Karpas-422 (cell line): ENCODE data around the gene MTPN. TPM values are rescaled to one million over a fixed set of nuclear protein-coding genes. Genes with fewer than 3 reads are reported as not detected.

Experiments used
- DNase-seq: peaks from one replicate; pipeline ENCODE4 v3.0.0-alpha.2; 2015
- H2AFZ ChIP-seq: fragments of 200-600 bp; sonication (generic); 2 replicates; pipeline ENCODE4 v1.6.1; 2014; ENCODE audit warnings: antibody characterized with exemption, low read length, mixed read lengths
- H3K27ac ChIP-seq: fragments of 200-600 bp; sonication (generic); 2 replicates; pipeline ENCODE4 v1.5.1; 2014; ENCODE audit warnings: mild to moderate bottlenecking, low read length, moderate library complexity
- H3K27me3 ChIP-seq: fragments of 200-600 bp; sonication (generic); 2 replicates; pipeline ENCODE4 v1.6.1; 2014; ENCODE audit warnings: low read length, mixed read lengths
- H3K36me3 ChIP-seq: fragments of 200-600 bp; sonication (generic); 2 replicates; pipeline ENCODE4 v1.6.1; 2014; ENCODE audit warnings: low read length, mixed read lengths; ENCODE audit not compliant: insufficient read depth
- H3K4me1 ChIP-seq: fragments of 200-600 bp; sonication (generic); 2 replicates; pipeline ENCODE4 v1.6.1; 2014; ENCODE audit warnings: mild to moderate bottlenecking, low read length, mixed read lengths
- H3K4me2 ChIP-seq: fragments of 200-600 bp; sonication (generic); 2 replicates; pipeline ENCODE4 v1.6.1; 2014; ENCODE audit warnings: low read length, low read depth, mild to moderate bottlenecking; ENCODE audit not compliant: poor library complexity, severe bottlenecking
- H3K4me3 ChIP-seq: fragments of 200-600 bp; sonication (generic); 2 replicates; pipeline ENCODE4 v1.5.1; 2014; ENCODE audit warnings: mild to moderate bottlenecking, antibody characterized with exemption, low read length, mixed read lengths
- H3K79me2 ChIP-seq: fragments of 200-600 bp; sonication (generic); 2 replicates; pipeline ENCODE4 v1.6.1; 2014; ENCODE audit warnings: mild to moderate bottlenecking, low read length, mixed read lengths
- H3K9ac ChIP-seq: fragments of 200-600 bp; sonication (generic); 2 replicates; pipeline ENCODE4 v1.6.0; 2014; ENCODE audit warnings: low read length
- H3K9me2 ChIP-seq: fragments of 200-600 bp; sonication (generic), shearing (Covaris generic); replicated peaks from 2 replicates; pipeline ENCODE4 v1.6.0; 2014; ENCODE audit warnings: mild to moderate bottlenecking, low read length, moderate library complexity; ENCODE audit not compliant: insufficient read depth
- H3K9me3 ChIP-seq: fragments of 300-700, 200-600 bp; sonication (generic); 2 replicates; pipeline ENCODE4 v1.6.1; 2014; ENCODE audit warnings: low read length, mixed read lengths
- H4K20me1 ChIP-seq: fragments of 200-600 bp; sonication (generic); 2 replicates; pipeline ENCODE4 v1.6.1; 2014; ENCODE audit warnings: mild to moderate bottlenecking, antibody characterized with exemption, low read length, low read depth; ENCODE audit not compliant: insufficient read depth
- total RNA-seq: library from RNA; depleted of rRNA; stranded (reverse); fragments of >200 nt; shearing (Covaris generic); gene quantifications from 2 replicates; pipeline ENCODE4 v1.2.3, GENCODE V29; 2014; ENCODE audit warnings: low replicate concordance

Gene MTPN
- total RNA-seq, 1 experiment from 2014 or later = 140 TPM

DNA sequence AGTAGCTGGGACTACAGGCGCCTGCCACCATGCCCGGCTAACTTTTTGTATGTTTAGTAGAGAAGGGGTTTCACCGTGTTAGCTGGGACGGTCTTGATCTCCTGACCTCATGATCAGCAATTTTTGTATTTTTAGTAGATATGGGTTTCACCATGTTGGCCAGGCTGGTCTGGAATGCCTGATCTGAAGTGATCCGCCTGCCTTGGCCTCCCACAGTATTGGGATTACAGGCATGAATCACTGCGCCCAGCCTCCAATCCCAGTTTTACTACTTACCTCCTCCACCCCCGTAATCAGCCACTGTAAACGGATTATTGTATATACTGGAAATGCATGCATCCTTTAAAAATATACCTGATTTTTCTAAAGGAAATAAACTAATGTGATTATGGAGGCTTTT is 35.1 kb upstream of the MTPN start:
- Histone ChIP-seq H3K79me2 (no peaks in the 10 kb centered on the region), H3K27ac (no peak overlapping the region), H2AFZ (no peak overlapping the region), H3K36me3 (no peaks in the 10 kb centered on the region), H4K20me1 (no peaks in the 10 kb centered on the region), H3K4me3 (no peak overlapping the region), H3K4me1 (no peaks in the 10 kb centered on the region), H3K27me3 (no peaks in the 10 kb centered on the region), H3K9ac (no peak overlapping the region), H3K9me2 (no peaks in the 10 kb centered on the region), H3K9me3 (no peaks in the 10 kb centered on the region), H3K4me2 (no peak overlapping the region)
- no peak for DNase-seq

DNA sequence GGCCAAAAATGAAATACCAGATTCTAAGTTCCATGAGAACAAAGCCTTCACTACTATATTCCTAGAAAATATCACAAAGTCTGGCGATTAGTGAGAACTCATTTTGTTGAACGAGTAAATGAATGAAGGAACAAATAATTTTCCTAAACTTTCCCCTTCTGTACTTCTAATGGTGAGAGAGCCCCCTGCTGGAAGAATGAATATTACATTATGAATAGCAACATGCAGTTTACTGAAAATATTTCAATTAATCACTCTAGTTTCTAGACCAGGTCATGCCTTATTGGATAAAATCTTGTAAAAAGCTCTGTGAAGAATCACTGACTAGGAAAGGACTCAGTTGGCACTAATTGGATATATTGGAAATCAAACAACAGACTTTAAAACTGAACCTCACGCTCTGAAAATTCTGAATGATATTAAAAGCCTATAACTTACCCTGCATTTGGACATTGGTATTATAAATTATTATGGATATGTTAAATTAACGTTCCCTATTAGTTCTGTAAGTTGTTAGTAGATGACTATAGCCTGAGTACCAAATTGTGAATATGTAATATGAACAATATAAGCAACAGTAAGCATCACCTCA is 32.4 kb upstream of the MTPN start:
- Histone ChIP-seq H3K4me3 (no peak overlapping the region), H3K4me1 (no peaks in the 10 kb centered on the region), H3K27me3 (no peaks in the 10 kb centered on the region)

GRCh38 chr7:136006208-136006607 is 29.0 kb upstream of the MTPN start:
- no peak for DNase-seq
- Histone ChIP-seq H3K9ac (no peak overlapping the region), H3K4me1 (no peaks in the 10 kb centered on the region), H3K9me2 (no peaks in the 10 kb centered on the region), H3K36me3 (no peaks in the 10 kb centered on the region), H3K27me3 (no peaks in the 10 kb centered on the region), H3K79me2 (no peaks in the 10 kb centered on the region), H3K9me3 (no peaks in the 10 kb centered on the region), H2AFZ (no peak overlapping the region), H3K27ac (no peak overlapping the region), H3K4me3 (no peak overlapping the region), H3K4me2 (no peak overlapping the region), H4K20me1 (no peaks in the 10 kb centered on the region)

More for the DNA sequence above, 32.4 kb upstream of the MTPN start:
- Histone ChIP-seq H3K9me3 (no peaks in the 10 kb centered on the region), H4K20me1 (no peaks in the 10 kb centered on the region), H3K79me2 (no peaks in the 10 kb centered on the region), H3K36me3 (no peaks in the 10 kb centered on the region), H2AFZ (no peak overlapping the region), H3K27ac (no peak overlapping the region), H3K4me2 (no peak overlapping the region), H3K9me2 (no peaks in the 10 kb centered on the region), H3K9ac (no peak overlapping the region)
- peak; percentile 84 for DNase-seq

DNA sequence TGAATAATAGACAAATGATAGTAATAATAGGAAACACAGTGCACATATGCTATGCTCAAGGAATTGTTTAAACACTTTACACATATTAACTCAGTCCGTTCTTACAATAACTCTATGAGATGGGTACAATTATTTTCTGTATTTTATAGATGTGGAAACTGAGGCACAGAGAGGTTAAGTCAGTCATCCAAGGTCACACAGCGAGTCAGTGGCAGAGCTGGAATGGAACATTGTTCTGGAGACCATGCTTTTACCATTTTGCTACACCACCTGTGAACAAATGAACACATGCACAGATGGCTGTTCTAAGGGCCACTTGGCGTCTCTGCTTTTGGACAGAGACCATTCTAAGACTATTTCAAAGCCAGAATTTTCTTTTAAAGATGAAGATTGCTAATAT is 26.9 kb upstream of the MTPN start:
- DNase-seq = no peak
- no peak overlapping the region for H3K4me3 ChIP-seq
- H3K9me2 ChIP-seq = no peaks in the 10 kb centered on the region
- H3K9me3 ChIP-seq = no peaks in the 10 kb centered on the region
- H3K9ac ChIP-seq = no peak overlapping the region
- H3K27ac ChIP-seq = no peak overlapping the region
- no peaks in the 10 kb centered on the region for H3K4me1 ChIP-seq
- H3K4me2 ChIP-seq = no peak overlapping the region
- no peaks in the 10 kb centered on the region for H3K79me2 ChIP-seq
- no peaks in the 10 kb centered on the region for H3K27me3 ChIP-seq
- no peak overlapping the region for H2AFZ ChIP-seq
- H3K36me3 ChIP-seq = no peaks in the 10 kb centered on the region
- H4K20me1 ChIP-seq = no peaks in the 10 kb centered on the region

DNA sequence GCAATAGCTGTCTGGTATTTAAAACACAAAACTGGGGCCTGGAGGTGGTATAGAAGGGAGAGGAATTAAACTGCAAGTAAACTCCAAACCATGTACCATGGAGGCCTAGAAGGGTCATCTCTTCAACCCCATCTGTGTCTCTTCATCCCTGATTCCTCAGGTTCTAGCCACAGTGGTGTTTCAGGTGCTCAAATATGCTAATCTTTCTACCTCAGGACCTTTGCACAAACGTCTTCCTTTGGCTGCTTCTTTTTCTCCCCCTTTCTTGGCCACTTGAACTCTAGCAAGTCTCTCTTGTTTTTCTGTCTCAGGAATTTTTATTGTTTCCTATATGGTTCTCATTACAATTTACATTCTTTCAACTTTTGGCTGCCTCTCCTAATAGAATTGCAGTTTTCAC is 25.6 kb upstream of the MTPN start:
- H3K4me3 ChIP-seq = no peak overlapping the region
- H3K9ac ChIP-seq = no peak overlapping the region
- no peak overlapping the region for H3K4me2 ChIP-seq
- no peaks in the 10 kb centered on the region for H3K9me3 ChIP-seq
- no peaks in the 10 kb centered on the region for H3K4me1 ChIP-seq
- no peaks in the 10 kb centered on the region for H3K79me2 ChIP-seq
- no peak for DNase-seq
- H3K9me2 ChIP-seq = no peaks in the 10 kb centered on the region
- no peaks in the 10 kb centered on the region for H4K20me1 ChIP-seq
- H2AFZ ChIP-seq = no peak overlapping the region
- H3K36me3 ChIP-seq = no peaks in the 10 kb centered on the region
- no peaks in the 10 kb centered on the region for H3K27me3 ChIP-seq
- no peak overlapping the region for H3K27ac ChIP-seq

GRCh38 chr7:136000288-136000913 is 23.2 kb upstream of the MTPN start:
- H3K4me1 ChIP-seq = no peaks in the 10 kb centered on the region
- no peak overlapping the region for H2AFZ ChIP-seq
- DNase-seq = no peak
- H3K36me3 ChIP-seq = no peaks in the 10 kb centered on the region
- H3K79me2 ChIP-seq = no peaks in the 10 kb centered on the region
- H3K4me3 ChIP-seq = no peak overlapping the region
- H3K27me3 ChIP-seq = no peaks in the 10 kb centered on the region
- no peaks in the 10 kb centered on the region for H3K9me3 ChIP-seq
- H3K9ac ChIP-seq = no peak overlapping the region
- no peaks in the 10 kb centered on the region for H4K20me1 ChIP-seq
- H3K4me2 ChIP-seq = no peak overlapping the region
- H3K9me2 ChIP-seq = no peaks in the 10 kb centered on the region
- H3K27ac ChIP-seq = no peak overlapping the region

DNA sequence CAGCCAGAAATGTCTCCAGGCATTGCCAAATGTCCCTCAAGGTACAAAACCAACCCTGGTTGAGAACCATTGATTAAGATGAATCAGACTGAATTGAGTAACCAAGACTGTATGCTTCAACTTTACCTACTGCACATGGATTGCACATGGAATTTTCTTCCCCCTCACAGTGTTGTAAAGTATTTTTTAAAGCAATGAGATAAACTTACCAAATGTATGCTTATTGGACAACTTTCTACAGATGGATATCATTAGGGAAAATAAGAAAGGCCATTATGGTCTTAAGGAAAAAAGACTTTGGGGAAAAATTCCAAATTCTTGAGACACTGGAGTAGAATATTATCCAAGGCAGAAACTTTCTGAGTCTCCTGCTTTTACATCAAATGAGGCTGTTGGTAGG is 20.9 kb upstream of the MTPN start:
- H4K20me1 ChIP-seq = no peaks in the 10 kb centered on the region
- DNase-seq = no peak
- H3K4me1 ChIP-seq = no peaks in the 10 kb centered on the region
- no peak overlapping the region for H3K4me2 ChIP-seq
- H3K9ac ChIP-seq = no peak overlapping the region
- H3K36me3 ChIP-seq = no peaks in the 10 kb centered on the region
- H3K9me3 ChIP-seq = no peaks in the 10 kb centered on the region
- no peak overlapping the region for H3K4me3 ChIP-seq
- no peak overlapping the region for H3K27ac ChIP-seq
- no peaks in the 10 kb centered on the region for H3K27me3 ChIP-seq
- H3K9me2 ChIP-seq = no peaks in the 10 kb centered on the region
- no peaks in the 10 kb centered on the region for H3K79me2 ChIP-seq
- no peak overlapping the region for H2AFZ ChIP-seq

GRCh38 chr7:135995748-135996147 is 18.6 kb upstream of the MTPN start:
- Histone ChIP-seq H3K4me2 (no peak overlapping the region), H4K20me1 (no peaks in the 10 kb centered on the region), H3K79me2 (no peaks in the 10 kb centered on the region), H3K9me2 (no peaks in the 10 kb centered on the region), H3K9me3 (no peaks in the 10 kb centered on the region), H3K36me3 (no peaks in the 10 kb centered on the region), H3K9ac (no peak overlapping the region), H2AFZ (no peak overlapping the region), H3K4me1 (no peaks in the 10 kb centered on the region), H3K4me3 (no peak overlapping the region), H3K27ac (no peak overlapping the region), H3K27me3 (no peaks in the 10 kb centered on the region)
- no peak for DNase-seq
